GM23248 (cell line): ENCODE measurements around the gene RHOB.
"Not testable (repeated sequence)": the region's sequence is repeated elsewhere in the genome, so short reads cannot be mapped to it uniquely, and the experiment has no call there.

Source experiments
- EZH2 ChIP-seq: fragments of 200-600 bp; sonication (generic); IDR thresholded peaks from 2 replicates; pipeline ENCODE4 v1.6.1; 2018; ENCODE audit warnings: antibody characterized with exemption, mild to moderate bottlenecking; ENCODE audit not compliant: insufficient read depth, poor library complexity, severe bottlenecking
- EZH2phosphoT487 ChIP-seq: fragments of 200-600 bp; sonication (generic); IDR thresholded peaks from 2 replicates; pipeline ENCODE4 v1.6.1; 2018; ENCODE audit warnings: antibody characterized with exemption, moderate library complexity, mild to moderate bottlenecking, low read depth; ENCODE audit not compliant: insufficient read depth

GRCh38 chr2:20435456-20435855, 11.4 kb upstream of the RHOB start:
- TF ChIP-seq EZH2, EZH2phosphoT487: not testable (repeated sequence)
